ENCODE results near the gene S100A7A. TPM values are rescaled to one million over a fixed set of nuclear protein-coding genes. Genes with fewer than 3 reads are reported as not detected.
A peak's percentile ranks its signal among the peaks of the same experiment; 100 is the strongest.
"Not testable (repeated sequence)": the region's sequence is repeated elsewhere in the genome, so short reads cannot be mapped to it uniquely, and the experiment has no call there.

Gene S100A7A
- total and polyA plus RNA-seq, 3 donors from 2014 or later: not detected

DNA sequence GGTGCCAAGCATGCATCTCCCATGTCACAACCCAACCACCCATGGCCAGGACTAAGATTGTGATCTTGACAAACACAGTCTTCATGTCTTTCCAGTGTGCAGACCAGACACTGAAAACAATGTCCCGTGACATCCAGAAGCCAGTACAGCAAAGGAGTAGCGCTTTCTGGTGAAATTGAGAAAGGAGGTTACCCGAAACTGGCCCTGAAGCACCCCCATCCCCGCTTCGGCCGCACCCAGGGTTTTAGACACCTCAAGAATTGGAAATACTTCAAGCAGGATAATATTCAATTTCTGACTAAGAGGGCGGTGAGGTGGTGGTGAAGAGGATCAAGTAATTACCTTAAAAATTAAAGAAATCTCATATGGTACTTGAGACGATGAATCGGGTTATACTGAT is 14.9 kb upstream of the S100A7A start:
- H3K27me3 ChIP-seq: no peaks in the 10 kb centered on the region
- no peak for DNase-seq
- H3K4me3 ChIP-seq: no peak overlapping the region
- no peaks in the 10 kb centered on the region for H3K4me1 ChIP-seq
- intact Hi-C loops (cut with DNase I; ENCODE audit: low total_unique reads): no loop called here
- WGBS, 2 donors: 87 to 93% methylated on average over 9 of the region's 9 CpGs
- no peak overlapping the region for H3K27ac ChIP-seq
- no peaks in the 10 kb centered on the region for H3K9me3 ChIP-seq
- TF ChIP-seq POLR2A (IDR thresholded peaks at IDR 0.05): no peak
- TF ChIP-seq, protein P1, sequence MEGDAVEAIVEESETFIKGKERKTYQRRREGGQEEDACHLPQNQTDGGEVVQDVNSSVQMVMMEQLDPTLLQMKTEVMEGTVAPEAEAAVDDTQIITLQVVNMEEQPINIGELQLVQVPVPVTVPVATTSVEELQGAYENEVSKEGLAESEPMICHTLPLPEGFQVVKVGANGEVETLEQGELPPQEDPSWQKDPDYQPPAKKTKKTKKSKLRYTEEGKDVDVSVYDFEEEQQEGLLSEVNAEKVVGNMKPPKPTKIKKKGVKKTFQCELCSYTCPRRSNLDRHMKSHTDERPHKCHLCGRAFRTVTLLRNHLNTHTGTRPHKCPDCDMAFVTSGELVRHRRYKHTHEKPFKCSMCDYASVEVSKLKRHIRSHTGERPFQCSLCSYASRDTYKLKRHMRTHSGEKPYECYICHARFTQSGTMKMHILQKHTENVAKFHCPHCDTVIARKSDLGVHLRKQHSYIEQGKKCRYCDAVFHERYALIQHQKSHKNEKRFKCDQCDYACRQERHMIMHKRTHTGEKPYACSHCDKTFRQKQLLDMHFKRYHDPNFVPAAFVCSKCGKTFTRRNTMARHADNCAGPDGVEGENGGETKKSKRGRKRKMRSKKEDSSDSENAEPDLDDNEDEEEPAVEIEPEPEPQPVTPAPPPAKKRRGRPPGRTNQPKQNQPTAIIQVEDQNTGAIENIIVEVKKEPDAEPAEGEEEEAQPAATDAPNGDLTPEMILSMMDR (IDR thresholded peaks at IDR 0.05): no peak
- H3K36me3 ChIP-seq (ENCODE audit: low read depth, missing control alignments): no peaks in the 10 kb centered on the region

DNA sequence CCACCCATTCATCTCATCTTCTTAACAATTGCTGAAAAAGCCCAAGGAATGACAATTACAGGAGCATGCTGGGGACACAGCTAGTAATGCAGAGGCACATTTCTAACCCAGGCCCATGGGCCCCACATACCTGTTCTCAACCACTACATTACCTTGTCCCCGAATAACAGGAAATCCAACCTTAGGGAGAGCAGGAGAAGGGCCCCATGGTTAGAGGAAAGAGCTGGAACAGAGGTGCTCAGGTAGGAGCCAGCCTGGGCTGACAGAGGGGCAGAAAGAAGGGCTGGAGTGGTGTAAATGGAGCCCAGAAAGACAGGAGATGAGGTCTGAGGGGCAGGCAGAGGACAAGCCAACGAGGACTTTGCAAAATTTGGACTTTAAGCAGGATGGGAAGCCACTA is 14.1 kb upstream of the S100A7A start:
- no peaks in the 10 kb centered on the region for H3K27me3 ChIP-seq
- intact Hi-C loops (cut with DNase I; ENCODE audit: low total_unique reads): no loop called here
- no peaks in the 10 kb centered on the region for H3K4me1 ChIP-seq
- no peak overlapping the region for H3K4me3 ChIP-seq
- no peaks in the 10 kb centered on the region for H3K36me3 ChIP-seq (ENCODE audit: low read depth, missing control alignments)
- TF ChIP-seq, protein P1 (IDR thresholded peaks at IDR 0.05): no peak
- no peaks in the 10 kb centered on the region for H3K9me3 ChIP-seq
- no peak for DNase-seq
- H3K27ac ChIP-seq: no peak overlapping the region
- 75 to 81% methylated on average over 2 of the region's 2 CpGs for WGBS, 2 donors

DNA sequence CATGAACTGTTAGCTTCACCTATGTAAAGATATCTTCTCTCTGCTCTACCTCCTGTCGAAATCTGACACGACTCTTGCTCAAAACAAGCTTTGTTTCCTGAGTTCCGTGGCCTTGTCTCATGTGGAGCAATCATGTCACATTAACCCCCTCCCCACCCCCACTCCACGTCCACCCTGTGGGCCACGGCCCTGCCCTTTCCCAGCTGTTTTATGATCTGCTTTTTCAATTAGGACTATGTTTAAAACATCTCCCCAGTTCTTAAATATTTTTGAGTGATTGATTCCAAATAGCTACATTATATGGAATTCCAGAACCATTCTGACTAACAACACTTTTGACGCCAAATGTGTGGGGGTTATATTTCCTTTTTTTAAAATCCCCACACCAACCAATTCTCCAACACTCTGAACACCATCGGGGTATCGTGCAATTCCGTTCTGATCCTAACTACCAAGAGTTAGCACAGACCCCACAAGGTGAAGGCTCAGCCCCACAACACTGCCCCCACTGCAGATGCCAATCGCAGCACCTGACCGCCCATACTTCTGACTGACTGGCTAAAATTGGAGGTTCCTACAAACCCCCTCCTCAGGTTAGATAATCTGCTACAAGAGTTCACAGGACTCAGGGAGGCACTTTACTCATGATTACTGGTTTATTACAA is 12.8 kb upstream of the S100A7A start:
- Histone ChIP-seq H3K4me3 (no peak overlapping the region), H3K27ac (no peak overlapping the region), H3K9me3 (no peaks in the 10 kb centered on the region), H3K27me3 (no peaks in the 10 kb centered on the region), H3K4me1 (no peaks in the 10 kb centered on the region), H3K36me3 (ENCODE audit: low read depth, missing control alignments) (no peaks in the 10 kb centered on the region)
- TF ChIP-seq POLR2A (IDR thresholded peaks at IDR 0.05): no peak
- TF ChIP-seq, protein P1 (IDR thresholded peaks at IDR 0.05): no peak
- DNase-seq: no peak
- WGBS, 2 donors: 82 to 87% methylated on average over 11 of the region's 11 CpGs
- intact Hi-C loops (cut with DNase I; ENCODE audit: low total_unique reads): no loop called here

DNA sequence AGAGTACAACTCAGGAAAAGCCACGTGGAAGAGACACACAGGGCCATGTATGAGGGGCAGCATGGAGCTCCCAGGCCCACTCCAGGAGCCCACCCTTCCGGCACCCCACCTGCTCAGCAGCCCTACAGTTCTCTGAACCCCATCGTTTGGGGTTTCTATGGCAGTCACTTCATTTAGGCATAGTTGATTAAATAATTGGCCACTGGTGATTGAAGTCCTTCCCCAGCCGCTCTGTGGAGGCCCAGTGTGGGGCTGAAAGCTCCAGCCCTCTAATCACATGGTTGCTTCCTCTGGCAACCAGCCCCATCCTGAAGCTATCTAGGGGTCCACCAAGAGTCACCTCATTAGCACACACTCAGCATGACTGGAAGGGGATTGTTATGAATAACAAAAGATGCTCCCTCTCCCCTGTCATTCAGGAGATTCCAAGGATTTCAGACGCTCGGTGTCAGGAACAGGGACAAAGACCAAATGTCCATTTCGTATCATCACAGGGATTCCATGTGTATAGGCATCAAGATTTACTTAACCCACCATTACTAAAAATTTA is 12.2 kb upstream of the S100A7A start:
- DNase-seq: no peak
- TF ChIP-seq POLR2A (IDR thresholded peaks at IDR 0.05): no peak
- TF ChIP-seq, protein P1 (IDR thresholded peaks at IDR 0.05): no peak
- Histone ChIP-seq H3K4me1 (no peaks in the 10 kb centered on the region), H3K36me3 (ENCODE audit: low read depth, missing control alignments) (no peaks in the 10 kb centered on the region), H3K4me3 (no peak overlapping the region), H3K9me3 (no peaks in the 10 kb centered on the region), H3K27ac (no peak overlapping the region), H3K27me3 (no peaks in the 10 kb centered on the region)
- intact Hi-C loops (cut with DNase I; ENCODE audit: low total_unique reads): no loop called here
- 64 to 74% methylated on average over 5 to 7 of the region's 7 CpGs for WGBS, 2 donors

DNA sequence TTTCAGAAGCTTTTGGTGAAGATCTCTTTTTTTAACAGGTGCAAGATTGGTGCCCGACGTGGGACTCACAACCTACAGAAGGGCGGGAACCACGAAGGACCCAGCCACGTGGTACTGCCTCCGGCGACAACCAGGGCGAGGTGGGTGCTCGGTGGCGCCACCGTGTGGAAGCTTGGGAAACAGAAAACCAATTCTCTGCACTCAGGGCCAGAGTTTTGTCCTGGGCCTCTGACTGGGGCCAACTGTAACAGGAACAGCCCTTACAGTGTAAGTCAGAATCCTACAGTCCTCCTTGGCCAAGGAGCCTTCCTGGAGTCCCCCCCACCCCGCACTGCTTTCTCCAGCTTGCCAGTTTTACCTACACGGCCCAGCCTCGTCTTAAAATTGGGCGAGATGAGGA is 11.6 kb upstream of the S100A7A start:
- Histone ChIP-seq H3K4me3 (no peak overlapping the region), H3K27me3 (no peaks in the 10 kb centered on the region), H3K4me1 (no peaks in the 10 kb centered on the region), H3K36me3 (ENCODE audit: low read depth, missing control alignments) (no peaks in the 10 kb centered on the region), H3K27ac (no peak overlapping the region), H3K9me3 (no peaks in the 10 kb centered on the region)
- DNase-seq: peak; percentile 61
- TF ChIP-seq POLR2A (IDR thresholded peaks at IDR 0.05): no peak
- TF ChIP-seq, protein P1 (IDR thresholded peaks at IDR 0.05): peak in 2 of 3 experiments; percentile 57 to 74
- intact Hi-C loops (cut with DNase I; ENCODE audit: low total_unique reads): no loop called here
- 37 to 50% methylated on average over 15 of the region's 15 CpGs for WGBS, 2 donors

DNA sequence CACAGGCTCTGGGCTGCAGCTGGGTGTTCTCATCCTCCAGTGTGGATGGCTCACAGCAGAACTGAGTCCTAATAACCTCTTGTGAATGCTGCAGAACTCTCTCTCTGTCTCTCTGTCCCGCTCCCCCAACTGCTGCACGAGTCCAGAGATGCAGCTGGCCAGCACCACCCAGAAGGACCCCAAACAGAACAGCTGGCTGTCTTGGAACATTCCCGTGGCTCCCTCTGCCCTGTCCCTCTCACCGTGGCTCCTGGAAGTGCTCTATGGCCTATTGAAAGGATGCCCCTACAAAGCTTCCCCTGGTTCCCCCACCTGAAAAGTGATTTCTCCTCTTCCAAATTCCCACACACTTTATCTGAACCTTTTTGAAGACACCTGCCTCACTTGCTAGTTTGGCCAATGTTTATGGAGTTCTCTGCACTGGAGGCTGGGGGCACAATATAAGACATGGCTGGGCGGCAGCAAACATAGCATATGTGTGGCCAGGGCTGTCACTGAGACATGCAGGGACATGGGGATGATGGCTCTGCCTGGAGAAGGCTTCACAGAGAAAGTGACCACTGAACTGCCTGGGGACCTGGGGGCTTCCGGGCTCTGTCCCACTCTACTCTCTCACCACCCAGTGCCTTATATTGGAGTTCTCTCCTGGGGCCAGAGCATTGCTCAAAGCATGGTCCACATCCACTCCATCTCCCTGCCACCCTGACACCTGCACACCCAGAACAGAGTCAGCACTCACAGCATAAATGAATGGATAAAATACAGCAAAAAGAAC is 10.3 kb upstream of the S100A7A start:
- H3K27me3 ChIP-seq; H3K4me1 ChIP-seq; H3K4me3 ChIP-seq; intact Hi-C loops (cut with DNase I; ENCODE audit: low total_unique reads); H3K9me3 ChIP-seq; H3K27ac ChIP-seq; H3K36me3 ChIP-seq (ENCODE audit: low read depth, missing control alignments); DNase-seq: not testable (repeated sequence)
- 80 to 81% methylated on average over 2 to 6 of the region's 6 CpGs for WGBS, 2 donors

DNA sequence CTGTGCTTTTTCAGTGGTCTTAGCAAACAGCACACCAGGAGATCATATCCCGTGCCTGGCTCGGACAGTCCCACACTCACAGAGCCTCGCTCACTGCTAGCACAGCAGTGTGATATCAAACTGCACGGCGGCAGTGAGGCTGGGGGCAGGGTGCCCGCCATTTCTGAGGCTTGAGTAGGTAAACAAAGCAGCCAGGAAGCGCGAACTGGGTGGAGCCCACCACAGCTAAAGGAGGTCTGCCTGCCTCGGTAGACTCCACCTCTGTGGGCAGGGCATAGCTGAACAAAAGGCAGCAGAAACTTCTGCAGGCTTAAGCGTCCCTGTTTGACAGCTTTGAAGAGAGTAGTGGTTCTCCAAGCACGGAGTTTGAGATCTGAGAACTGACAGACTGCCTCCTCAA is 9.0 kb upstream of the S100A7A start:
- H3K4me3 ChIP-seq; H3K9me3 ChIP-seq; H3K4me1 ChIP-seq; intact Hi-C loops (cut with DNase I; ENCODE audit: low total_unique reads); H3K36me3 ChIP-seq (ENCODE audit: low read depth, missing control alignments); H3K27me3 ChIP-seq; H3K27ac ChIP-seq; DNase-seq: not testable (repeated sequence)
- 77 to 80% methylated on average over 9 to 11 of the region's 11 CpGs for WGBS, 2 donors
